ENCODE results near the gene MRPS9. TPM values are rescaled to one million over a fixed set of nuclear protein-coding genes. Genes with fewer than 3 reads are reported as not detected.

The MRPS9 gene
- total RNA-seq: 18.5 TPM

GRCh38 chr2:105037572-105038382, at the start of gene MRPS9:
Gene MRPS9 (plus strand): TSS chr2:105038069. CDS start chr2:105038093, 24 bp downstream.

Other genes starting within 250 kb of the MRPS9 start
- 71.6 TPM for gene POU3F3, start 184.0 kb upstream of the MRPS9 start, total RNA-seq
- gene GPR45, start 203.7 kb downstream of the MRPS9 start, total RNA-seq: not detected

All from metanephros (tissue), 1 donor.